Activated CD8-positive, alpha-beta memory T cell treated with anti-CD3 and anti-CD28 coated beads, Interleukin-2, amount 50 U/mL, for 24 hours (primary cell): ENCODE data around the gene DAPP1.
A peak's percentile ranks its signal among the peaks of the same experiment; 100 is the strongest.

Source experiments
- DNase-seq: peaks from one replicate; pipeline ENCODE4 v3.0.0-alpha.2; 2020; ENCODE audit errors: extremely low read depth

The DAPP1 gene

GRCh38 chr4:99853999-99854398 lies 37.4 kb downstream of the DAPP1 start:
- DNase-seq = no peak

DNA sequence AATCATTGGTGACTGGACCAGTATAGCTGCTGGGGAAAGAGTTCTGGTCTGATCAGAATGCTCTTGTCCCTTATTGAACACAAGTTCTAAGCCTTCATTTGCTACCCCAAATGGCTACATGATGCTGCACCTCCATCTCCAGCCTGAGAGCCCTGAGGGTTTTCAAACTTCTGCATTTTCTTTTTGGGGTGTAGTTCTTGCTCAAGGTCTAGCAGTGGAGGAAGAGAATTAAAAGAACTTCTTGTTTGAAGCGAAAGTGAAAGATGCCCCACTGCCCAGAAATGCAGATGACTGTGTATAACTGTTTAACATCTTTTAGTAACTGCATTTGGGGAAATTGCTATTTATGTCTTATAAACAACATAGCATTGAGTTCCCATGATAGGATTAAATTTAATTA lies 39.1 kb downstream of the DAPP1 start:
- DNase-seq = no peak

DNA sequence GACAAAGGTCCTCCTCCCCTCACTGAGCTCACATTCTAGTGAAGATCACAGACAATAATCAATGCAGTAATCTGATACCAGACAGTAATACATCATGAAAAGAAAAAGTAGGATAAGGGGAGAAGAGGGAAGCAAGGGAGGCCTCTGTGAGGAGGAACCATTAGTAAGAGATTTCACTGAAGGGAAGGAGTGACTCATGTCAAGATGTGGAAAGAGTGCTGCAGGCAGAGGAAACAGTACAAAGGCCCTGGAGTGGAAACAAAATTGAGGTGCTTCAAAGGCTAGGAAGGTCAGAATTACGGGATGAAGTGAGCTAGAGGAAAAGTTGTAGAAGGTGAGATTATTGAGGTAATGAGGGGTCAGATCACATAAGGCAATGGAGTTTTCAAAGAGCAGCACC lies 39.5 kb downstream of the DAPP1 start:
- no peak for DNase-seq

- no peak for DNase-seq
These were observed 40.7 kb downstream of the DAPP1 start for GRCh38 chr4:99857307-99857706.

- DNase-seq = no peak
These were observed 43.0 kb downstream of the DAPP1 start for GRCh38 chr4:99859618-99860017.

GRCh38 chr4:99860521-99860920 lies 43.9 kb downstream of the DAPP1 start:
- no peak for DNase-seq

- no peak for DNase-seq
These were observed 44.7 kb downstream of the DAPP1 start for GRCh38 chr4:99861120-99861905.

DNA sequence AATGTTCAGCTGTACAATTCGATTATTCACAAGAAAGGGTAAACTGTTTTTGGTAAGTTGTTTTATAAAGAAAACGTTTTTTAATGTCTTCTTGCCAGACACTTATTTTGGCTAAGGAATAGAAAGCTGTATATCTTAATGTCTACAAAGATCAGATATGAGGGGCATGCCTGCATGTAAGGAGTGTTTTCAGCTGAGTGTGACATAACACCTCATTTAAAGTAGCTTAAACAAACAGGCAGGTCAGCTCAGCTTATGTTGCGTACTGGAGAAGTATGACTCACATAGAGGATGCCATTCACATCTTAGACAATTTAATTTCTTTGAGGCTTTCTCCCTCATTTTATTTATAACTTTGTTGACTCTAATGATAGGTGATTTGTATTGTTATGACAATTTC lies 47.2 kb downstream of the DAPP1 start:
- DNase-seq = no peak

GRCh38 chr4:99868126-99868596 lies 51.5 kb downstream of the DAPP1 start:
- no peak for DNase-seq

DNA sequence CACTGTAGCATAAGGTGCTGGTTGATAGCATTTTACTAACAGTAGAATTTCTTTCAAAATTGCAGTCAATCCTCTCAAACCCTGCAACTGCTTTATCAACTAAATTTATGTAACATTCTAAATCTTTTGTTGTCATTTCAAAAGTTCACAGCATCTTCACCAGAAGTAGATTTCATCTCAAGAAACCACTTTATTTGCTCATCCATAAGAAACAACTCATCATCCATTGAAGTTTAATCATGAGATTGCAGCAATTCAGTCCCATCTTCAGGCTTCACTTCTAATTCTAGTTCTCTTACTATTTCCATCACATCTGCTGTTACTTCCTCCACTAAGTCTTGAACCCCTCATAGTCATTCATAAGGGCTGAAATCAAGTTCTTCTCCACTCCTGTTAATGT lies 55.9 kb downstream of the DAPP1 start:
- no peak for DNase-seq

GRCh38 chr4:99875071-99875470 lies 58.4 kb downstream of the DAPP1 start:
- DNase-seq = no peak

DNA sequence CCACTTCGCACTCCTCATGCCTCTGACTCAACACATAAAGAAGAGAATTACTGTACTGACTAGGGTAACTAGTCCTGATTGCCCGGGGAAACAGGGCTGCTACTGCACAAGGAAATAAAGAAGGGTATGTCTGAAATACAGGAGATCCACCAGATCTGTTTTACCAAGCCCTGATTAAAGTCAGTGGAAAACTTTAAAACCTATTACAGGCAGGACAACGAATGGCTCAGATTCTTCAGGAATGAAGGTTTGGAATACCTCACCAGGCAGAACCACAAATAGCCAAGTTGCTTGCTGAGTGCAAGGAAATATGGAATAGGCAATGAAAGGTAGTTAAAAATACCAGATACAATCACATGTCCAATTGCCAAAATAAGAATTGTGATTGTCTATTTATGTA lies 60.3 kb downstream of the DAPP1 start:
- DNase-seq = no peak

DNA sequence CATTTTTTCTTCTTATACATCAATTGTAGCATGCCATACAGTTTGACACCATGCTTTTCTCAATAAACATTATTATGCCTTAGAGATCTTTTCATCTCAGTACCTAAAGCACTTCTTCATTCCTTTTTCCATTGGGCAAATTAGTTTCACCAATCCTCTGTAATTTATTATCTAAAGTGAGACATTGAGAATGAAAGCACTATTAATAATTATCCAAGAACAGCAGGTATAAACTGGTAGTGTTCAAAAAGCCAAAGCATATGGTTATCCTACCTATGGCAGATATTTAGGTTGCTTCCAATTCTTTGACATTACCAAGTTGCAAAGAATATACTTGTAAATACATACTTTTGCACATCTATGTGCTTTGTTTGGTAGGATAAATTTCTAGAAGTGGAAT lies 62.0 kb downstream of the DAPP1 start:
- DNase-seq = no peak

GRCh38 chr4:99879458-99879857 lies 62.8 kb downstream of the DAPP1 start:
- DNase-seq = no peak

- DNase-seq = no peak
These were observed 68.5 kb downstream of the DAPP1 start for GRCh38 chr4:99885063-99885664.

GRCh38 chr4:99885687-99886086 lies 69.1 kb downstream of the DAPP1 start:
- no peak for DNase-seq

- no peak for DNase-seq
These were observed 69.5 kb downstream of the DAPP1 start for GRCh38 chr4:99886146-99886545.

GRCh38 chr4:99887837-99888236 lies 71.2 kb downstream of the DAPP1 start:
- DNase-seq = no peak

GRCh38 chr4:99891351-99891750 lies 74.7 kb downstream of the DAPP1 start:
- no peak for DNase-seq

GRCh38 chr4:99893029-99893428 lies 76.4 kb downstream of the DAPP1 start:
- DNase-seq = no peak

GRCh38 chr4:99893839-99894160 lies 77.2 kb downstream of the DAPP1 start:
- DNase-seq = no peak

DNA sequence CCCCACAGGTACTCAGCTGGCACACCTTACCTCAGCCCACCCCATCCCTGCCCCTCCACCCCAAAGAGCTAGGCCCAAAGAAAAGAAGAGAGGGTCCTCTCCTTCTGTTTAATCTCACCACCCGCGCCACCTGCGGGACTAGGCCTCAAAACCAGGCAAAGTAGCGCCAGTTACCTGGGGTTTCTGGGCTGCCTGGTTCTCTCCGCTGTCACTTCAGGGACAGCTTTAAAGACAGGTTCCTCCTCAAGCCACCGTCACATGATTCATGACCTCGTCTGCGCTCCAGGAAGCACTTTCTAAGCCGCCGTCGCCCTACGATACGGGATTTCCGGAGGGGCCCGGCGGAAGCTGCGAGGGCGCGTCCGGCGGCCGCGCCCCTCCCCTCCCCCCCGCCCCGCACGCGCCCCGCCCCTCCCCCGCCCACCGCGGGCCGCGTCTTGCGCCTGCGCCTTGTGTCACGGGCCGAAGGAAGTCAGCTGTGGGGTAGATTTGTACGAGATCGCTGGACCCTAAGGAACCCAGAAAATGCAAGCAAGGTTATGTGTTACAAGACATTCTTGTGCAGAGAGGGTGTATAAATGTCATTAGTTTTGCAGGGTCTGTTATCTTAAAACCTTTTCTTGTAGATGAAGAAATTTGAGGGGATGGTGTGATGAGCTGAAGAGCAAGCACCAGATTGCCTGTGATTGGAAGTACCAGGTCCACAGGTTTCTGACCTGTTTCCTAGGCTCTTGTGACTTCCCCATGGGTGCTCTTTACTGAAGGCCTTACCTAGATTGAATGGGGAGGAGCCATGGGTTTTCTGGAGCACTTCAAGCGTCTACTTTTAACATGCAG lies 77.8 kb downstream of the DAPP1 start, which contains the start of gene LAMTOR3:
Gene LAMTOR3, minus strand, starts transcription at position 267 of the 837 bp plus-strand sequence. CDS start 464 bp downstream, outside the sequence.
- peak; percentile 77 for DNase-seq

DNA sequence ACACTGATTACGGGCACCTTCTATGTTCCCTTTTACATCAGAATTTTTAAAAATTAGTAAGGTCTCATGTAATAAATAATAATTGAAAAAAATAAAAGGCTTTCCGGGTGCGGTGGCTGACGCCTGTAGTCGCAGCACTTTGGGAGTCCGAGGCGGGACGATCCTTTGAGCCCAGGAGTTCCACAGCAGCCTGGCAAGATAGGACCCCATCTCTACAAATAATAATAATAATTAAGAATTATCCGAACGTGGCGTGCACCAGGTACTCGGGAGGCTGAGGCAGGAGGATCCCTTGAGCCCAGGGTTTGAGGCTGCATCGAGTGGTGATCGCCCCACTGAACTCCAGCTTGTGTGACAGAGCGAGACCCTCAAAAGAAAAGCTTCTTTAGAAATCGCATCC lies 78.4 kb downstream of the DAPP1 start:
- no peak for DNase-seq
